Stimulated activated CD8-positive, alpha-beta memory T cell treated with anti-CD3 and anti-CD28 coated beads, Interleukin-4, amount 100 ng/mL, for 24 hours (primary cell): ENCODE measurements around the gene TTC27.
"Not testable (repeated sequence)": the region's sequence is repeated elsewhere in the genome, so short reads cannot be mapped to it uniquely, and the experiment has no call there.

Experiments used
- DNase-seq: peaks from one replicate; pipeline ENCODE4 v3.0.0-alpha.2; 2020; ENCODE audit warnings: low read depth

Gene TTC27

GRCh38 chr2:32807662-32808061, 179.8 kb downstream of the TTC27 start:
- no peak for DNase-seq

- no peak for DNase-seq
Observed at GRCh38 chr2:32810909-32811495, 183.2 kb downstream of the TTC27 start.

DNA sequence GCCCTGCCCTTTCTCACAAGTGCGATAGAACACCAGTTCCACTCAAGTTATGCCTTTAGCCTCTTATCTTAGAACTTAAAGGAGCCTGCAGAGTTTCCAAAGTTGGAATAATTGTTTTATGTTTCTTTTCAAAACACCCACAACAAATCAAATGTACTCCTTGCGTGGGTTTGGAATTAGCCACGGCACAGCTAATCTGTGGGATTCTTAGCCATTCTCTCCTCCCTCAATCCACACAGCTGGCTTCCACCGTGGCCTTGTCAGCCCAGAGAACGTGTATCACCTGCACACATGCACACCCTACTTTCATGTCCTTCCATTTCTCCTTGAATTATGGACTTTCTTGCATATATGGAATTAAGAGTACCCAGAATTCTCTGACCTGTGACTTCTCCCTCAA, 183.8 kb downstream of the TTC27 start:
- no peak for DNase-seq

DNA sequence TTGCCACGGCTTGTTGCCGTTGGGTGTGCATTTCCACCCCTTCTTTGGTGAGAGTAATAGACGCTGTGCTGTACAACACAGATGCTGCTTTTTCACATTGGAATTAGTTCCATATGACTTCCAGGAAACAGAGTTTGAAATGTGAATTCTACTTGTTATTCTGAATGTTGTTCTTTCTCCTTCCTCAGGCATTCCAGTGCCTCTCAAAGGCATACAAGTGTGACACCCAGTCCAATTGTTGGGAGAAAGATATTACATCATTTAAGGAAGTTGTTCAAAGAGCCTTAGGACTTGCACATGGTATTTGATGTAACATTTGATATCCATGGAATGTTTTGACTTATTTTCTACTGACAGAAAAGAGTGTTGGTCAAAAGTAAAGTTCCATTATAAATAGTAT, 184.5 kb downstream of the TTC27 start:
- DNase-seq, result no peak

GRCh38 chr2:32820088-32820487, 192.2 kb downstream of the TTC27 start:
- no peak for DNase-seq

DNA sequence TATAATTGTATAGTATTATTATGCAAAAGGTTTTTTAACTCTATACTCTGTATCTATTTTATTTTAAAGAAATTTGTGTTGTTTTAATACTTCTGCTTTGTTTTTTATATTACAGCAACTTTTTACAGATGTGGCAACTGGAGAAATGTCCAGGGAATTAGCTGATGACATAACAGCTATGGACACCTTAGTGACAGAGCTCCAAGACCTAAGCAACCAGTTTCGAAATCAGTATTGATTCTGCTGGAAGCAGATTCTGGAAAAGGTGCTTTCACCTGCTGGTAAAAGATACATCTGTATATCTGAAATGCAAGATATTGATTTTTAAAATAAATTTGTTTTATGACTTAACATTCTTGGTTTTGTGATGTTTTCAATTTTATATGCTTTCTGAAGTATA, 192.9 kb downstream of the TTC27 start:
- DNase-seq, result no peak

DNA sequence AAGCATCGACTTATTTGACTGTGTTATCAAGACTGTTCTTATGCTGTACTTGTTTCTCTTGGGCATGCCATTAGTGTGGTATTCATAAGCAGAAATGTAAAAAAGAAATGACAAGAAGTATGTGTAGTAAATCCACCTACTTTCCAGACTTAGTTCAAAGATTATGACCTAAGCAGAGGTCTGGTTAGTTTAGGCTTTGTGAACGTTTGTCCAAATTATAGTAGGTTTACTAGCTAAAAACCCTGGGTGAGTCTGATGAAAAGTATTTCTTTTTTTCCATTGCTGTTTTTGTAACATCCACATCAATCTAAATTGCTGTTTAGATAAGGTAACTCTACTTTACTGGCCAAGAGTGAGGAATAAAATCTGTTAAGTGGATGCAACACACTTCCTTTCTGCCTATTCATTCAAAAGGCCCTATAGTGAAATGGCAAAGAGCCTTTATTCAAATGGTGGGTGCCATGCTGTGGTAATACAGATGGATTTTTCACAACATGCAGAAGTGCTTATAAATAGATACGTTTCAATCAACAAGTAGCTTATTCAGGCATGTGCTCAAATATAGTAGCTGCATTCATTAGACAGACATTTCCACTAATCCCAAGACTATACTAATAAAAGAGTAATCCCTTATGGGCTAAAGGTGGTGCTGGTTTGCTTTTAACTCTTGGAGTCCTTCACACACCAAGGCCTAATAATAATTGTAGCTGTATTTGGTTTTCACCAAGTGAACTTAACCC, 196.4 kb downstream of the TTC27 start:
- DNase-seq, result no peak

- no peak for DNase-seq
Observed at GRCh38 chr2:32825291-32825712, 197.5 kb downstream of the TTC27 start.

- DNase-seq, result no peak
Observed at GRCh38 chr2:32830196-32830595, 202.3 kb downstream of the TTC27 start.

DNA sequence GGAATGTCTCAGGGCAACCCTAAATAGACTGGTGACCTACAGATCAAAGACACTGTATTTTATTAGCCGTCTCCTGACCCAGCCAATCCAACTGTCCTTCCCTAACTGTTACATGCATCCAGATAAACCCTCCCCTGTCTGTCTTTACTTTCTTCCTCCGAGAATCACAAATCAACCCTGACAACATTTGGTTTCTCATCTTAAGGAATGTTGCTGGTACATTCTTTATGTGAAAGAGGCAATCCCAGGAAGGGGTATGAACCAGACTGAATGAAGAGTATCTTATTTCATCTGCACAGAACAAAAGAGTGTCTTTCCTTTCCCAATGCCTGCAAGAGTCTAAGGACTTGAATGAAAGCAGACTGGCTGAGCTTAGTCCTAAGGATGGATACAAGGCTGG, 205.0 kb downstream of the TTC27 start:
- no peak for DNase-seq

DNA sequence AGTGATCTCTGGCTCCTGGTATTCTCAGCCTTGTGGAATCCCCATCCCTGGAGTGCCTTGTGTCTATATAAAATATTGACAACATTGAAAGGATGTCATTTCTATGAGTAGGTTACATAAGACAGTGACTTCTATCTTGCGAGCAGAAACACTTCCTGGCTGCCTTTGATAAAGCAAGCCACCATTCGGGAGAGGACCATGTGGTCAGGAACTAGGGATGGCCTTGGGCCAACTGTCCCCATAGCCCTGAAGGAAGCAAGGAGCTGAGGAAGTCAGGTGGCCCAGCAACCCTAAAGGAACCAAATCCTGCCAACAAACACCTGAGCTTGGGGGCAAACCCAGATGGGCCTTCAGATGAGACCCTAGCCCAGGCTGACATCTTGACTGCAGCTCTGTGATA, 205.9 kb downstream of the TTC27 start:
- no peak for DNase-seq

DNA sequence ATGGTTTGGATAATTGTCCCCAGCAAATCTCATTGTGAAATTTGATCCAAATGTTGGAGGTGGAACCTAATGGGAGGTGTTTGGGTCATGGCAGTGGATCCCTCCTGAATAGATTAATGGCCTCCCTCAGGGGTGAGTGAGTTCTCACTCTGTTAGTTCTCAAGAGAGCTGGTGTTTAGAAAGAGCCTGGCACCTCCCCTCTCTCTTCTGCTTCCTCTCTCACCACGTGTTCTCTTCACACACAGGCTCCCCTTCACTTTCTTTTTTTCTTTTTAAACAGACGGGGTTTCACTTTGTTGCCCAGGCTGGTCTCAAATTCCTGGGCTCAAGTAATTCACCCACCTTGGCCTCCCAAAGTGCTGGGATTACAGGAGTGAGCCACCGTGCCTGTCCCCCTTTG, 207.3 kb downstream of the TTC27 start:
- no peak for DNase-seq

DNA sequence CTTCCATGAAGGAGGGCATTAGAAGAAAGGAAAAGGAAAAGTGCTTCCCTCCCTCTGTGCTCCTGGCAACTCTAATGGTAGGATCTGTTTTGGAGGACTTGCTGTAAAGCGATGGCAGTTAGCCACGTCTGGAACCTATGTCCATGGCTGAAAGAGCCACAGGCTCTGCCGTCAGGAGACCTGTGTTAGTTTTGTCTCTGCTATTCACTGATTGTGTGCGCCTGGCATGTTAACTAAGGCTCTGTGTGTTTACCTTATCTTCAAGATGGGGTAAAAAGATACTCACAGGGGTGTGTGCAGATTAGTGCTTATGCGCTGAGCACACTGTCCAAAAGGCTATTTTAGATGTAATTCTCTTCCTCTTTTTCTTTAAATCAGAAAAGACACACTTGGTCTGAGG, 209.1 kb downstream of the TTC27 start:
- no peak for DNase-seq

DNA sequence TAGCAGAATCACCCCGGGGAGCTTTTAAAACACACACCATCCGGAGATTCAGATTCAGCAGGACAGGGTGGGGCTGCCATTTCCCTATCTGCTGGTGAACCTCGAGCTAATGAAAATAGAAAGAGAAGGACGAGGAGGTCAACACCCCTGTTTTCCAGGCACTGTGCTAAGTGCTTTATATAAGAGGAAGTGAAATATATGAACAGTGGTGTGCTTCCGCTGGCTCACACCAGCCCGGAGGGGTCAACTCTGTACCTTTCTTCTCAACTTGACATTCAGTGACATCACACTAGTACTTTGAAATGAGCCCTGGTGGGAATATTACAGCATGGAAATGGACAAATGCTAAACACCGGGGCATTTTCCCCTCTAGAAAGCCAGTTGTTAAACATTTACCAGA, 210.6 kb downstream of the TTC27 start:
- no peak for DNase-seq

DNA sequence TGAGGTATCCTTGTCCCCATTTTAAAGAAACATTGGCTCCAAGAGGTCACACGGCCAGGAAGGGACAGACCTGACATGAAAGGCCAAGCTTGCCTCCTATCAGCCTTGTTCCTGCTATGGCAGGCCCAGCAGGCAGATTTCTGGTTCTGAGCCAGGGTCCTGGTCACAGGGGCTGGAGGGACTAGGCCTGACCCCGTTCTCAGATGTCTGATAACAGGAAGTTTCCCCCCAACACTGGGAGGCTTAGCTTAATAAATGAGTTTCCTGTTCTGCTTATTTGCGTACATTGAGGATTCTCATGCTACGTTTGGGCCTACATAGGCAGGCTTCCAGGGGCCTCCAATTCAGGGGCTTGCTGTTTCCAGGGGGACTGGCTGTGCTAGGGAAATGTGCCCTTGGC, 211.1 kb downstream of the TTC27 start:
- DNase-seq, result no peak

DNA sequence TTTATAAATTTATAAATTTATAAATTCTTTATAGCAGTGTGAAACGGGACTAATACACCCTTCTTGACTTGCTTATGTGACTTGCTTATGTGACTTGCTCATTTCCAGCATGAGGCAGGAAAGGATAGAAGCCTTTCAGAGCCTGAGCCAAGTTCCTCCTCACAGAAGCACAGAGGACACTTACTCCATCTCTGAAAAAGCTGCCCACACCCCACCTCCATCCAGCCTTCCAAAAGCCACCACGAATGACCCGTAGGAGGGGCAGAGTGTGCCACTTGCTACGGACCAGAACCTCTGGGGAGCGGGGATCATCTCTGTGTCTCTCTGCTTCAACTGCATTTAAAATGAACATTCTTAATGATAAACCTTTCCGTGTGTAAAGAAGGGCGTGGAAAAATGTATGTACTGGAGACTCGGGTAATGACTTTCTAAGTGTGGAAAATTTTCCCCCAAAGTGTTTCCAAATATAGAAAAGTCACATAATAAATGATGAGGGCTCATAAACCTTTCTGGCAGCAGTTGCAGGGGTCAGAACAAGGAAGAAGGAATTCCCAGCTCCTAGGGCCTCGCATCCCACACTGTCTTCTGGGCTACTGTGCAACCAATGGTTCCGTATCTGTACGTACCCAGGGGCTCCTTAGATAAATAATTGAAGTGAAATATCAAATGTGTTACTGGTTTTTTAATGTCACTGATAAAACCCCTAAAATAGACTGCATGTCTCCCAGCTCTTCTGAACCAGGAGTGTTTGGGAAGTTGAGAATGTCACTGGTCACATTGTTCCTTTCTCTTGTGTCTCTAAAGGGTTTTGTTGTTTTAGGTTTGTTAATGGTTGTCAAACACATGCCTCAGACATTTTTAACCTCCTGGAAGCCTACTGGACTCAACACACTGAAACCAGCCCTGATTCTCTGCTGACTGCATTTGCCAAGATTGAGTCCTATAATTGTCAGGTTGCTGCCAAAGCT, 214.4 kb downstream of the TTC27 start:
- no peak for DNase-seq

- no peak for DNase-seq
Observed at GRCh38 chr2:32843699-32844098, 215.8 kb downstream of the TTC27 start.

DNA sequence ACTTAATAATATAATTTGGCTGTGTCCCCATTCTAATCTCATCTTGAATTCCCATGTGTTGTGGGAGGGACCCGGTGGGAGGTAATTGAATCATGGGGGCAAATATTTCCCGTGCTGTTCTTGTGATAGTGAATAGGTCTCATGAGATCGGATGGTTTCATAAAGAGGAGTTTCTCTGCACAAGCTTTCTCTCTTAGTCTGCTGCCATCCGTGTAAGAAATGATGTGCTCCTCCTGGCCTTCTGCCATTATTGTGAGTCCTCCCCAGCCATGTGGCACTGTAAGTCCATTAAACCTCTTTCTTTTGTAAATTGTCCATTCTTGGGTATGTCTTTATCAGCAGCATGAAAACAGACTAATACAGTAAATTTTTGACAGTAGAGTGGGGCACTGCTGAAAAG, 216.4 kb downstream of the TTC27 start:
- DNase-seq, result no peak

DNA sequence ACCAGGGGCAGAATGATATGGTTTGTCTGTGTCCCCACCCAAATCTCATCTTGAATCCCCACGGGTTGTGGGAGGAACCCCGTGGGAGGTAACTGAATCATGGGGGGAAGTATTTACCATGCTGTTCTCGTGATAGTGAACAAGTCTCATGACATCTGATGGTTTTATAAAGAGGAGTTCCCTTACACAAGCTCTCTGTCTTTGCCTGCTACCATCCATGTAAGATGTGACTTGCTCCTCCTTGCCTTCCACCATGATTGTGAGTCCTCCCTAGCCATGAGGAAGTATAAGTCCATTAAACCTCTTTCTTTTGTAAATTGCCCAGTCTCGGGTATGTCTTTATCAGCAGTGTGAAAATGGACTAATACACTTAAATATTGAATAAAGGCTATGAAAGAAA, 218.4 kb downstream of the TTC27 start:
- not testable (repeated sequence) for DNase-seq

DNA sequence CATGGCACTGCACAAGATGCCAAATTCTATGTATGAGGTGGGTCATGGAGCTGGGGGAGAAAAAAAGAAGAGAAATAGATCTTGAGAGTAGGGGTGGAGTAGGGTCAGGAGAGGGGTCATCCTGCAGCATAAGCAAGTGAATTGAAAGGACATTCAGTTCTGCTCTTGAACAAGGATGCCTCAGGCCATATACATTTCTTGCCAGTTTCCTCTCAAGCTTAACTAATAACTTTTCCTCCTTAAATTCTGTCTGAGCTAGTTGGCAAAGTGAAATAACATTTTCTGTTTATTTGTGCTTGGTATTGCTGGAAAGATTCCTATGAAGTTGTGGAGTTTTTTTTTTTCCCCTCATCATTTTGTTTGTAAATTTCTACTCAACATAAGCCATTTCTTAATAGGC, 219.9 kb downstream of the TTC27 start:
- DNase-seq, result no peak

DNA sequence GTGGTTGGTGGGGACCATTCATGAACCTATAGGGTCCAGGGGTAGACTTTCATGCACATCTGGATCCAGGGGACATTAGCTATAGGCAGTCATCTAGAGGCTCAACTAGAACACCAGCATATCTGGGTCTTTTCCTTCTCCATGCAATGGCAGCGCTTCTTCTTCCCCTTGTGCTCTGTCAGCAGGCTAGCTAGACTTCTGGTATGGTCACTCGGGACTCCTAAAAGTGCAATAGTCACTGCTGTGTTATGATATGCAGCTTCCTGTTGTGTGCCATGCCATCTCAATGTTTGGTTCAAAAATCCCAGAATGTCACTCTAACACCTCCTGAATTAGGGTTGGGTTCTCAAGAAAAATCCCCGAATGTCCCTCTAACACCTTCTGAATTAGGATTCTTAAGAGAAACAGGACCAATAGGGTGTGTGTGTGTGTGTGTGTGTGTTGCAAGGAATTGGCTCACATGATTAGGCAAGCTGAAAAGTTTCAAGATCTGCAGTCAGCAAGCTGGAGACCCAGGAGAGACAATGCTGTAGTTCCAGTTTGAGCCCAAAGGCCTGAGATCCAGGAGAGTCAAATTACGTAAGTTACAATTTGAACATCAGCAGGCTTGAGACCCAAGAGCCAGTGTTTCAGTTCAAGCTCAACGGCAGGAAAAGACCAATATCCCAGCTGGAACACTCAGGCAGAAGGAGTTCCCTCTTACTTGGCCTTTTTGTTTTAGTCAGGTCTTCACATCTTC, 221.8 kb downstream of the TTC27 start:
- DNase-seq, result no peak

DNA sequence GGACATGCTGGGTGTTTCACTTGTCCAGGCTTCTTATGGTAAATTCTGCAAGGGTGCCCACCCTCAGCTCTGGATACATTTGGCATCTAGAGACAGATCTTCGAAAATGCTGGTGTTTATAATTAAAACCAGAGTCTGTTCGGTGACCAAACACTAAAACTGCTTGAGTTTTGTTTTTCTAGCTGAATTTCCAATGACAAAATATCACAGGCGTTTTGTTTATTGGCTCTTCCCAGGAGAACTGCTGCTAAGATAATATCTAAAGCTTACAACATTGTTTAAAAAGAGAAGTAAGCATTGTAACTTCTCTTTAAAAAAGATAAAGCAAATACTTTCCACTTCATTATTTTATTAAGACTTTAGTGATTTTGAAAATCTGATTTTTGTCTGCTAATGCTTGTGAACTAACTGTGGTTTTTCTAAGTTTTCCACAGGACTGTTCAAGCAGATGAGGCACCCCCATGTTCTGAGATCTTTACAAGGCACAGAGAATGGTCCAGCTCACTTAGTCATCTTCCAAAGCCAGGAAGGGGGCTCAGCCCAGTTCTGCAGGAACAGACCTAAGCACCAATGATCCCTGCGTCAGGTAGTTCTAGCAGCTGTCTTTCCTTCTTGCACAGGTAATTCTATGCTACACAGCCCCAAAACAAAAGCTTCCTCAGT, 224.1 kb downstream of the TTC27 start:
- no peak for DNase-seq
